NCI-H2196 treated with DMSO at 0.1 percent for 48 hours (cell line): ENCODE data around the gene FRMD5.
A peak's percentile ranks its signal among the peaks of the same experiment; 100 is the strongest.

ENCODE experiments used
- DNase-seq: peaks from one replicate; lab custom pipeline; 2025; ENCODE audit not compliant: unreplicated experiment; lab: John Stamatoyannopoulos, UW

Gene FRMD5

DNA sequence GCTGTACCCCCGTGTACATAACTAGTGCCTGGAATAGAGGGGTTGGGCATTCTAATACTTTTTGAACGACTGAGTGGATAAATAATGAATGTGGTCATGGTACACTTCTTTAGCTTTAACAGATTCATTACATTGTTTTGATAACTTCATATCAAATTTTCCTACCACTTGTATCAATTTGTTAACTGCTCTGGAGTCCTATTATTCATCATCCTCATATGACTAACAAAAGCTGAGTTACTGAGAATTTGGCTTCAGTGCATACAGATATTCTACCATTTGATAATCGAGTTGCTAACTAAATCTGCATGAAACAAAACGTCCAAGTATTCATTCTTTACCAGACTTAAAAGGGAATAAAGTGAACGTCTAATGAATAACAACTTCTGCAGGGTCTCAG is 31.7 kb downstream of the FRMD5 start:
- no peak for DNase-seq

DNA sequence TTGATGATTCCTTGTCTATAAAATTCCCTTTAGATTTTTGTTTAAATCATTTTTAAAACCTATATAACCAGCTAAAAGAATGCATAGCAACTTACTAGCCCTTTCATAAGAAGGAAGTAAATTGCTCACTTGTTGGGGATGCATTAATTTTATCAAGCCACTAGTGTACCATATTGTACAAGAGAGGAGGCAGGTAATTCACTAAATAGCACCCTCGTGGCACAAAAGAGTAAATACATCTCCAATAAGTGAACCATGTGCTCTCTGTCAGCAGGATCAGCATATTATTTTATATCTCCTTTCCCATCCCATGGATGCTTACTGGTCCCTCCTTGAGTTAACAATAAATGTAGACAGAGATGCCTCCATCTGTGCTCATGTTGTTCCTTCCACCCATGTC is 34.3 kb downstream of the FRMD5 start:
- DNase-seq = no peak

DNA sequence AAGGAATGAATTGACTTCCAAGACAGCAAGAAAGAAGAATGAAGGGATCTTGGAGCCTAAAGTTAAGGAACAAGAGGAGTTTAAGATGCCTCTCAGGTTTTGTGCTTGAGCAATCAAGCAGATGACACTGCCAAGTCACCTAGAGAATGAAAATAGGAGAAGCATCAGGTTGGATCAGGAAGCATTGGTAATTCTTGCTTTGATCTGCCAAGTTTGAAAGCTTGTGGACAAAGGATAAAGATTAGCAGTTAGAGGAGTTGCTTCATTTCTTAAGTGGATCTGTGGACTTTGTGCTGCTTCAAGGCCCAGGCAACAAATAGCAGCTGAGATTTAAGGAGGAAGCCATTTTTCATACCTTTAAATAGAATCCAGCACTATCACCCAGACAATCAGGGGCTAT is 35.6 kb downstream of the FRMD5 start:
- DNase-seq = no peak

DNA sequence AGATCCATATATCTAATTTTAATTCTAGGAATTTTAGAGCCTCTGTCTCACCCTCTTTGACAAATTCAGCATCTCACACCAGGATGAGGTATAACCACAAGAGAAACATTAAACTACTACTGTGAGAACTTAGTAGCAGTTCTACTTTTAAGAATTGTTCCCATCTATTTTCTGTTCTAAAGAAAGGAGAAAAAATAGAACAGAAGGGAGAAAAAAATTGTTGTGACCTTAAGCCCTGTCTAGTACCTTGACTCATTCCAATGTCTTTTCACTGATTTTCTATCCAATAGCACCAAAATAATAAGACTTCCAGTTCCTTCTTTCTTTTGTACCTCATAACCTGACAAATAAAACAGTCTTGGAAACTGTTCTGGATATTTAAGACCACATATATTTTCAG is 37.0 kb downstream of the FRMD5 start:
- DNase-seq = no peak

DNA sequence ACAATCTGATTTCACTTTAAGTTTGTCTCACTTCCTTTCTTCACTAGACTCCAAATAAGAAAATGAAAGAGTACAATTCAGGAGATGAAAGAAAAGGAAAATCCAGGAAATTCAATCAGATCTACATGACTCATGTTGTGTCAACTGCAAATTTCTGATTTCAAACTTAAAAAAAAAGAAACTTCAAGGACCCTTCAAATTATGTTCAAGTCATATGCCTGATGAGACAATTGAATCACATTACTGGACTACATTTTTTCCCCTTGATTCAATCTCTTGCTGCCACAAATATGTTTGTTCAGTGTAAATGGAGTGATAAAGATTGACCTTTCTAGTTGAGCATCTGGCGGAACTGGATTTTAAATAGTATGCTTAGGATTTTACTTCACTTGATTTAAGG is 37.4 kb downstream of the FRMD5 start:
- peak; percentile 25 for DNase-seq

DNA sequence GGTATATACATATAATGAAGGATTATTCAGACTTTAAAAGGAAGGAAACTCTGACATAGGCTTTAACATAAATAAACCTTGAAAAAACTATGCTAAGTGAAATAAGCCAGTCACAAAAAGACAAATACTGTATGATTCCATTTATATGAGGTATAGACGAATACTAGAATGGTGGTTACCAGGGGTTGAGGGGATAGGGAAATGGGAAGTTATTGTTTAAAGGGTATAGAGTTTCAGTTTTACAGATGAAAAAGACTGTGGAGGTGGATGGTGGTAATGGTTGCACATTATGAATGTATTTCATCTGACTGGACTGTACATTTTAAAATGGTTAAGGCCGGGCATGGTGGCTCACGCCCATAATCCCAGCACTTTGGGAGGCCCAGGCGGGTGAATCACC is 41.7 kb downstream of the FRMD5 start:
- DNase-seq = no peak

DNA sequence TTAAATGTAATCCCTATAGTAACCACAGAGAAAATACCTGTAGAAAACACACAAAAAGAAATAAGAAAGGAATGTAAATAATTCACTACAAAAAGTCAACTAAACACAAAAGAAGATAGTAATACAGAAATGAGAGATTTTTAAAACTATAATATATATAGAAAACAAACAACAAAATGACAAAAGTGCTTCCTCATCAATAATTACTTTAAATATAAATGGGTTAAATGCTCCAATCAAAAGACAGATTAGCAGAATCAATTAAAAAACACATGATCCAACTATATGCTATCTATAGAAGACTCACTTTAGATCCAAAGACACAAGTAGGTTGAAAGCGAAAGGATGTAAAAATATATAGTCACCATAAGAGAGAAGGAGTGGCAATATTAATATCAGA is 45.8 kb downstream of the FRMD5 start:
- DNase-seq = no peak

DNA sequence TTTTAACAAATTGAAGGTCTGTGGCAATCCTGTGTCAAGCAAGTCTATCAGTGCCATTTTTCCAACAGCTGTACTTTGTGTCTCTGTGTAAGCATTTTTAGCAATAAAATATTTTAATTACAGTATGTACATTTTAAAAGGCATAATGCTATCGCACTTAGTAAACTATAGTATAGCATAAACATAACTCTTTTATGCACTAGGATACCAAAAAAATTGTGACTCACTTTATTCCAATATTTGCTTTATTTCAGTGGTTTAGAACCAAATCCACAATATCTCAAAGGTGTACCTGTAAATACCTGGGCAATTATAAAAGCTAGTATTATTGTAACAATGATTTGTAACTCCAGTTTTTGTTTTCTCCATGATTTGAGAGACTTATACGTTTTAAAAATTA is 46.5 kb downstream of the FRMD5 start:
- no peak for DNase-seq

DNA sequence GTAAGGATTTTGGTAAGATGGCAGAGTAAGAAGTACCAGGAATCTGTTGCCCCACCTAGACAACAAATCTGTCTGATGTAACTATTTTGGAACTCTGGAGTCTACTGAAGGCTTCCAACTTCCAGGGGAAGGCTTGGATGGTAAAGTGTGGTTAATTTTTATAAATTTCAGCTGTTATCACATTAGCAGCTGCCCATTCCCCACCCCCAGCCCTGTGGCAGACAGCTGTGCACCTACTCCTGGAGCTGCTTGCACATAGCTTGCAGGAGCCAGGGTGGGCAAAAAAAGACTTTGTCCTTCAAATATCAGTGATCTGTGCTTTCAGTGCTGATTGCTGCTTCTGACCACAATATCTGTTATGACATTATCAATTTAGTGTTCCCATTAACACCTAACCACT is 47.4 kb downstream of the FRMD5 start:
- DNase-seq = no peak

DNA sequence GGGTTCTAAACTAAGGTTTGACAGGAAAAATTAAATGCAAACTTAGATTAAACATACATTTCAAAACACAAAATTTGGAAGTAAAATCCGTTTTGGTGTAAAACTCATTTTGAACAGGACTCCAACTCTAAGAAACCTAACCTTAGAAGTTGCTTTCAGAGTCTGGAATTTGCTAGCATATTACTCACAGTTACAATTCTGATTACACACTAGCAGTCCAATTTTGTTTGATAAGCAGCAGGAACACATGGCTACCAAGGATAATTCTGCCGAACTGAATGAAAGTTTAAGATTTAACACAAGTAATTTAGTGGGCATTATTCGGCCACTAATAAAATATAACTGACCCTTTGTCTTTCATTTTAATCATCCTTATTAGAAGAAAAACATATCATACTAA is 49.6 kb downstream of the FRMD5 start:
- no peak for DNase-seq

DNA sequence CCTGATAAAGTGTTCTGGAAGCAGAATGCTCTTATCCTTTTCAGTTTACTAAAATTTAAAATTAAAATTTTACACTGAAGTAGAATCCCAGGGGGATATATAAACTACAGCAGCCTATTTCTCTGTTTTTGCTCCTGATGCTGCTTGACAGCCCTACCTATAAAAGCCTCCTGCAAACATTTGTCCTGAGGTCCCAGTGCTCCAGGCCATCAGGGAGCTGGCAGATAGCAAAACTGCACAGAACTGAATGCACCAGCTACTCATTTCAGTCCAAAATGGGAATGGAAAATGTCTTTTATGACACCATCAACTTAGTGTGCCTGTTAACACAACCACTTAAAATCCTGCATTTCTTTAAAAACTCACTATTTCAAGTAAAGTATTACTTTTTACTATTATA is 50.1 kb downstream of the FRMD5 start:
- no peak for DNase-seq

DNA sequence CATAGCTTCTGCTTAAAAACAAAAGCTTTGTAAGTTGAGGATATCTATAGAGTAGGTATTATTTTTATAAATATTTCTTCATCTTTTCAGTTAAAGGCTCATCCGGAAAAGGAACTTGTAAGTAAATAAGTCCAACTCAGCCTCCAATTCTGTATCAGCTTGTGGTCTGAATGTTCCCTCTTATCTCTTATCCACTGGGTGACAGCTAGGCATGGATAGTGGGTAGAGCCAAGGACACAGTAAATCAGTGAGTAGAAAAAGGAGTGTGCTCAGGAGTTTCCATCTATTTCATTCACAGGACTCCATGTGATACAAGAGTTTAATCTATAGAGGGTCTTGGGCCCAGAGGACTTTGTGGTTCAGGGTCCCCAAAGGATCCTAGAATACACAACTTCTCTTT is 50.9 kb downstream of the FRMD5 start:
- no peak for DNase-seq

DNA sequence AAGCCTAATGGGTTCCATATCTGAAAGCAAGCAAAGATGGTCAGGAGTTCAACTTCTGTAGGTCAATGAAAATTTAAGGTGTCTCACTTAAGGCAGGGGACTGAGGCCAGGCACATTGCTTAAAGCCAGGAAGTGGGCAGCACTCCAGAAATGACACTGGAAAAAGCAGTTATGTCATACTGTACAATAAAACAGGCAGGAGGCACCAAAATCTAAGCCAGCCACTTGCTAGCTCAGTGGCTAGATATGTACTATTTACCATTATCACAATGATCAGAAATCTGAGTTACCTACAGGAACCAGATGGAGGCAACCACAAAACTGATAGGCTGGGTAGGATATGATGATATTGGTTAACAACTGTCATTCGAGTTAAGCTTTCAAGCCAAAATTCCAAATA is 57.3 kb downstream of the FRMD5 start:
- no peak for DNase-seq

DNA sequence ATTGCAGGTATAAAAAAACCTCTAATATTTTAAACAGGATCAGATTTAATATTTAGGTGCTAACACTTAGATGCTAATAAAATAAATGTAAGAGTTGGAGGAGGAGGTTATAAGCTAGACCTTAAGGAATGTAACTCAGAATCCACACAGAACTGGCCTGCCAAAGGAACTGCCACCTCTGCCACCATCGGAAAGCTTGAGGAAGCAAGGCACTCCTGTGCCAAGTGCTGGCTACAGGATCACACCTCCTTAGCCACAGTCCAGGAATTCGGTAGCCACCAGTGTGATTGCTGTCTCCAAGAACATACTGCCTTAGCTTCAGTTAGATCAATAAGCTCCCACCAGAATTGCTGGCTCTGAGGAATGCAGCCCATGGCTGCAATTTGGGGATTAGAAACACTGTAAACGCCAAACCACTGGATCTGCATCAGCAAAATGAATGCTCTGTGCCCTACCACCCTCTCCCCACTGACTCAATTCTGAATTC is 58.0 kb downstream of the FRMD5 start:
- no peak for DNase-seq

DNA sequence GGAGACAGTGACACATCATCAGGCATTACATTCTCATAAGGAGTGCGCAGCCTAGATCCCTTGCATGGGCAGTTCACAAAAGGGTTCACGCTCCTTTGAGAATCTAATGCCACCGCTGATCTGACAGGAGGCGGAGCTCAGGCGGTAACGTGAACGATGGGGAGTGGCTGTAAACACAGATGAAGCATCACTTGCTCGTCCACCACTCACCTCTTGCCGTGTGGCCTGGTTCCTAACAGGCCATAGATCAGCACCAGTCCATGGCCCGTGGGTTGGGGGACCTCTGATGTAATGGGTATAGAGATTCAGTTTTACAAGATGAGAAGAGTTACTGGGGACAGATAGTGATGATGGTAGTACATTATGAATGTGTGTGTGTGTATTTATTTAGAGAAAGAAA is 63.0 kb downstream of the FRMD5 start:
- DNase-seq = no peak

DNA sequence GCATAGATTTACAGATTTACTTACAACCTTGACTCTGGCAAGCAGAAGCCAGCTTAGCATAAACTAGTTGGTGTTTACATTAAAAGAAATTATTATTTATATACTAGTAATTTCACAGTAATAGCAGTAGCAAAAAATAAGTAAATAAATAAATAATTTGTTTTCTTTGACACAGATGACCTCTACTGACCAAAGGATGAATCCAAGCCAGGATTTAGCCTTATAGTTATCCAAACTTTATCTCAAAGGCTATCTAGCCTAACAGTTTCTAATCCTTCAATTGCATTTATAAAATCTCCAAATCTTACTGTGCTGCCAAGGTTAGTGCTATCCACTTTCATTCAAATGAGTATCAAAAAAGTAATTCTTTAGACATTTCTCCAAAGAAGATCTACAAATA is 64.3 kb downstream of the FRMD5 start:
- DNase-seq = no peak

DNA sequence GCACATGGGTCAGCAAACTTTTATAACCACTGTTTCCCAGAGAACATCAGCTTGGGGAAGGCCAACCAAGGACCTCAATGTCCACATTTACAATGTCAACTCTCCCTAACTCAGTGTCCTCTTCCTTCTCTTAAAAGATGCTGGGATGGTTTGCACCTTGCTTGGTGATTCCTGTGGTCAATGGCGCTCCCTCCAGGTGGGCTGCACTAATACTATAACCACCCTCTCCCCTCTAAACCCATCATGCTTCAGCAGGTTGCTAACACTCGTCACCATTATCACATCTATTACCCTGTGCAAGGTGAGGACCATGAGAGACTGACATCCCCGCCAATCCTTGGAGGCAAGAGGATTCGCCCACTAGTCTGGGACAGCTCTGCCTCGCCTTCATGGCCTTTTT is 65.2 kb downstream of the FRMD5 start:
- no peak for DNase-seq

DNA sequence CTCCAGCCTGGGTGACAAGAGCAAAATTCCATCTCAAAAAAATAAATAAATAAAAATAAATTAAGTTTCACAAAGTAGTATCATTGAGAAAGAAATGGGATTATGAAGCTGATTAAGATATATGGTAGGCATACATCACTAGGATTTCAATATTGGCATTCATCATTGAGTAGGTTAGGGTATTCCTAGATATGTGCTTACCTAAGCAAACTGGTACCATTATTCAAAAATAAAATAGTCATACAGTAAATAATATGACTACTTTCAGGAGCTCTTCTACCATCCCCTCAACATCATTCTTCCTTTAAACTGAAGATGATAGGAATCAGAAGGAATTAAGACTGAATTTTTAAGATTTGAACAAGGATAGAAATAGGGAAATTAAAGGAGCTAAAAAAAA is 66.6 kb downstream of the FRMD5 start:
- DNase-seq = no peak

DNA sequence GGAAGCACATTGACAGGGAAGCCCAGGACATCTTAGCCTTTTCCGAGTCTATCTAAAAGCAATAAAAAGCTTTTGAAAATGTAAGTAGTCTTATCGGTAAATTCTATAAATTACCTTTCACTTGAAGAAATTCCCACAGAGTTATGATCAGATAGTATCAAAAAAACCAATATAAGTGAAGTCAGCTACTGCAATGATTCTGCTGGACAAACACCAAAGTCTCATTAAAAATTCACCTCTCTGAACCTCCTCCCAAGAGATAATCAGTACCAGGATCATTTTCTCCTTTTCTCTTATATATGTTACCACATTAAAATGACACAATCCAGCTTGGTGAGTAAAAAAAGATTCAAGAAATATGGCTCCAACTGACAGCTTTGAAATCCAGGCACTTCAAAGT is 69.2 kb downstream of the FRMD5 start:
- no peak for DNase-seq

DNA sequence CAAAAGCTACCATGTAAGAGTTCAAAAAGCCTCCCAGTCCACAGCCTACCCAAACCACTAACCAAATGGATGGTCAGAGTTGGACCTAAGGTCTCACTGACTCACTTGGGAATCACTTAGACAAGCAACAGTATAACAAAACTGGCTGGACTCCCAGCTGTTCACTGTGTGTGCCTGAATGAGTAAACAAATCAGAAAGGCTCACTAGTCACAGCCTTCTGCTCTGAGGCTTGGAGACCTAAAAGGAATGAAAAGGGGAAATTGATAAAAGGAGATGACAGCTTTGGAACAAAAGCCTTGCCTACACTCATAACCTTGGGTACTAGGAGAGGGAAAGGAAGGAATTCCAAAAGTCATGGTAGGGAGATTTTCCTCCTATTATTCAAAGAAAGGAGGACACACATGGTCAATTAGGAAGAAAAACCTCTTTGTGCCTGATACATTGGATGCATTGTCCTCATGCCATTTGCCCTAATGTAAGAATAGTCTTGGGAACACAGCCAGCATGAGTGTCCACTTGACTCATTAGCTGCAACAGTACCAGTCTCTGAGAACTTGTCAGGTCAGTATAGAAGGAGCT is 92.3 kb downstream of the FRMD5 start:
- peak; percentile 6 for DNase-seq

DNA sequence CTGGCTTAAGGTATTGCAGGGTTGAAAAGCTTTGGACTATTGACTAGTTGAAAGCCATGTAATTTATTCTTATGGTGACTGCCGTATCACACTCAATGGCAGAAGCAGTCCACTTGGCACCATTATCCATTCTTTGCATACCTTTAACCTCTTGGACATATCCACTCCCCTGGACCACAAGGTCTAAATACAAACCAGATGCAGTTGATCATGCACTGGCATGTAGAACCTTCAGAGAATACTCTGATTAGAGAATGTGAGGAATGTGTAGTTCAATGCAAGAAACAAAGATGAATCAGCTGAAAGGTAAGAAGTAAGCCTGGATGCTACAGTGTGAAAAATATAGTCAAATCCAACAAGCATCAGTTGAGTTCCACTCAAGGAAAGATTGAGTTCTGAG is 93.1 kb downstream of the FRMD5 start:
- no peak for DNase-seq

DNA sequence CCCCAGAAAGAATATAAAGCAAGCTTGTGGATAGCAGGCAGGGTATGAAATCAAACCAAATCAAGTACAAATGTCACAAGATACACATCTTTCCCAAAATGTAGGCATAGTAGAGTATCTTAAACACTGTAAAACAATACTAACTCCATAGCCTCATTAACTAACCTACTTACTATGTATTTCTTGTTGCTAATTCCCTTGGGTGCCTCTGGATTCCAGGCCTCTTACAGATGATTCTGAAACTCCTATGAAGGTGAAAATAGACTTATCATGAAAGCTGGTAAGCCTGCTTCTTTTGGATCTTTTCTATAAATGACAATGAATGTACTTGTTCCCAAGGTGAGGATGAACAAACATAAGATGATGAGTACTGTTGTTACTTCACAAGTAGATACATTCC is 93.8 kb downstream of the FRMD5 start:
- DNase-seq = no peak

DNA sequence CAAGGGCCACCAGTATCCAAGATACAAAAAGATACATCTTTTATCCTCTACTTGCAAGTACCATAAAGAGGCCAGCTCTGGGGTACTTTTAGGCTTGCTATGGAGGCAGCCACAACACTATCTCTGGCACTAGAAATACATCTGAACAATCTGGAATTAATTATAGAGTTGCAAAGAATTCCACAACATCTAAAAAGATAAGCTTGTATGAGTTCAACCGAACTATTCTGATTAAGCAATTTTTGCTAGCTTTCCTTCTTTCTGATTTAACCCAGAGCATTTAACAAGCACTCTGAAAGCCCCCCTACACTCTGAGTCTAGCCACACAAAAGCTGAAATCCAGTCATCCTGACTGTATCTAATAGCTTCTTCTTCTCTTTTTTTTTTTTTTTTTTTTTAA is 95.4 kb downstream of the FRMD5 start:
- no peak for DNase-seq

DNA sequence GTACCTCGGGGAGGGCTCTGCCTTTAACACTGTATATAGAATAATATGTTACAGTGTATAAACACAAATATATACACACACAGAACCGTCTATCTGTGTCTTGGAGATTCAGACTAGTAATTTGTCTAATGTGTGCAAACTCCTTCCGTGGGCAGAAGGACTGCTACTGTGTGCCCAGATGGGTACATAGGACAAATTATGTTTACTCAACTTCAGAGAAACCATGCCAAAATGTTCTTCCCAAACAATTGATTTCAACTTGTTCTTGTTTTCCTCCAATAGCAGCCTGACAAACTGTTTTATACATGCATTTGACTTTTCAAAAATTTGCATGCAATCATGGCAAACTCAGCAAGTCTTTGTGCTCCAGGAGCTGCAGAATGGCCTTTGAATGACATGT is 97.5 kb downstream of the FRMD5 start:
- no peak for DNase-seq
